H1 (cell line): Measurements from ENCODE around the gene OR2D3. TPM values are rescaled to one million over a fixed set of nuclear protein-coding genes. Genes with fewer than 3 reads are reported as not detected.

Experiments used
- CHD2 ChIP-seq: IDR thresholded peaks from 2 replicates; pipeline ENCODE4 v1.6.1; 2012; ENCODE audit warnings: low read length, improper control_type of control experiment
- EGR1 ChIP-seq: IDR thresholded peaks from 2 replicates; pipeline ENCODE4 v1.6.1; 2011; ENCODE audit warnings: low read depth, low read length, borderline replicate concordance
- HDAC6 ChIP-seq: IDR thresholded peaks from one replicate; pipeline ENCODE4 v1.7.1; 2012; ENCODE audit warnings: low read depth, mild to moderate bottlenecking, inconsistent platforms, low read length, moderate library complexity
- RAD21 ChIP-seq, 2 experiments: IDR thresholded peaks in 1 of 2; conservative IDR thresholded peaks in 1 of 2; 2 replicates each; pipeline ENCODE4 v1.6.1; 2011; ENCODE audit warnings: low read depth in 2 of 2, low read length in 2 of 2, improper control_type of control experiment in 1 of 2, inconsistent platforms in 1 of 2, mild to moderate bottlenecking in 1 of 2, moderate library complexity in 1 of 2
- RNF2 ChIP-seq: fragments of 200-900, 300-1000 bp; sonication (generic); IDR thresholded peaks from 2 replicates; pipeline ENCODE4 v1.7.1; 2016; ENCODE audit warnings: borderline replicate concordance, low read depth, mild to moderate bottlenecking, antibody characterized with exemption, low read length; ENCODE audit not compliant: poor library complexity, severe bottlenecking; ENCODE audit errors: missing control alignments
- SIRT6 ChIP-seq: IDR thresholded peaks from one replicate; pipeline ENCODE4 v1.7.1; 2012; ENCODE audit warnings: low read length, inconsistent platforms
- USF2 ChIP-seq: IDR thresholded peaks from 2 replicates; pipeline ENCODE4 v1.6.1; 2011; ENCODE audit warnings: low read length, improper control_type of control experiment
- polyA plus RNA-seq, 7 experiments: library from polyadenylated mRNA; depleted of rRNA in 3 of 7; stranded (reverse) in 5 of 7; unstranded in 2 of 7; fragments of >200 nt in 5 of 7; fragments of 200-250 nt in 2 of 7; gene quantifications; 1 replicate in 5 of 7; 2 replicates in 1 of 7; 4 replicates in 1 of 7; pipeline versions ENCODE4 v1.2.1 to v1.2.3, GENCODE V29; 2011 to 2013; ENCODE audit warnings: missing spikeins in 2 of 7, mixed read lengths in 2 of 7
- total RNA-seq: library from RNA; stranded (reverse); fragmentation: NEBNext Ultra II Directional; extraction: Animal tissue kit (Norgen Biotek cat#: 25700); gene quantifications from 2 replicates; pipeline ENCODE4 v1.2.1, GENCODE V29; 2021

The OR2D3 gene
- total and polyA plus RNA-seq, 2 of the 8 experiments (the other 6 are each of a cell fraction or from before 2014, with no cell fraction given) = not detected

DNA sequence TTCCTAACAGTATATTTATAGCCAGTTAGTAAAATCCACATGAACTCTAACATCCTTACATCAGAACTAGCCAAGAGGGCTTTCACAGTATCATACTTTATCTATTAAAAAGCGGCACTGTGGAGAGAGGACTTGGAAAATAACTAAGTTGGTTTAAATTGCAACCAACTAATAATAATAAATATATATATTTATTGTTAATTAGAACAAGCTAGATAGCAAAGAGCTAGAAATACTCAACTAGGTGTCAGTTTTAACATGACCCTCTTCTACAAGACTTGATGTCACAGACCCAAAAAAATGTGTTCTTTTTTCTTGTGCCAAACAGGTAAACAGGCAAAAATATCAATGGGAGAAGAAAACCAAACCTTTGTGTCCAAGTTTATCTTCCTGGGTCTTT lies at the start of gene OR2D3 (continued):
- TF ChIP-seq HDAC6 = no peak
- TF ChIP-seq RAD21 (IDR thresholded peaks at IDR 0.05 in 1 of 2, conservative IDR thresholded peaks at IDR 0.05 in 1 of 2; ENCODE audit: low read depth in 2 of 2, low read length in 2 of 2) = no peak
- TF ChIP-seq RNF2 = no peak
- no peak for TF ChIP-seq CHD2
- no peak for TF ChIP-seq USF2
- no peak for TF ChIP-seq SIRT6
- no peak for TF ChIP-seq EGR1
